Thoracic aorta (tissue), 2 donors: Measurements from ENCODE around the gene MAD1L1. TPM values are rescaled to one million over a fixed set of nuclear protein-coding genes. Genes with fewer than 3 reads are reported as not detected.

Source experiments
- ATAC-seq: fragments of 150-250 bp; one replicate; pipeline ENCODE4 v1.8.0; 2017; ENCODE audit warnings: low read depth; ENCODE audit not compliant: insufficient number of reproducible peaks, low FRiP score
- DNase-seq: peaks from one replicate; pipeline ENCODE4 v3.0.0-alpha.2; 2020; ENCODE audit warnings: low spot score
- H3K27ac ChIP-seq, 2 donors: fragments of 200-600 bp; sonication (generic); 1 replicate in 1 of 2; 2 replicates in 1 of 2; pipeline ENCODE4 v1.5.1; 2016; ENCODE audit warnings: mild to moderate bottlenecking in 2 of 2, moderate library complexity in 2 of 2
- H3K27me3 ChIP-seq: fragments of 200-600 bp; sonication (generic); replicated peaks from 2 replicates; pipeline ENCODE4 v1.6.0; 2016; ENCODE audit warnings: mild to moderate bottlenecking; ENCODE audit not compliant: insufficient read depth
- H3K36me3 ChIP-seq: fragments of 200-600 bp; sonication (generic); one replicate; pipeline ENCODE4 v1.5.1; 2016
- H3K4me1 ChIP-seq, 2 donors: fragments of 200-600 bp; sonication (generic); 1 replicate in 1 of 2; 2 replicates in 1 of 2; pipeline versions ENCODE4 v1.5.1 to v1.6.0; 2016; ENCODE audit warnings: low read depth in 2 of 2, mild to moderate bottlenecking in 1 of 2; ENCODE audit not compliant: control insufficient read depth in 1 of 2
- H3K4me3 ChIP-seq: fragments of 200-600 bp; sonication (generic); 2 replicates; pipeline ENCODE4 v1.5.1; 2016; ENCODE audit warnings: mild to moderate bottlenecking
- H3K9me3 ChIP-seq: fragments of 200-600 bp; sonication (generic); 2 replicates; pipeline ENCODE4 v1.5.1; 2016
- total RNA-seq, 2 donors: library from RNA; depleted of rRNA; stranded (reverse); fragments of >200 nt; gene quantifications; one replicate each; pipeline versions ENCODE4 v1.1.0 to v1.2.3, GENCODE V29; 2016
- TF ChIP-seq, protein P1 (sequence below): fragments of 200-600 bp; sonication (generic); IDR thresholded peaks from one replicate; pipeline ENCODE4 v1.5.1; 2019; ENCODE audit warnings: antibody characterized with exemption

MAD1L1 gene
- total RNA-seq, 2 donors from 2014 or later = 27.4 to 41.3 TPM

GRCh38 chr7:2259480-2259879 lies 26.7 kb upstream of the MAD1L1 start:
- Histone ChIP-seq H3K4me1 (no peaks in the 10 kb centered on the region), H3K27me3 (no peaks in the 10 kb centered on the region), H3K9me3 (no peaks in the 10 kb centered on the region), H3K36me3 (peaks cover 8% of the 10 kb centered on the region), H3K4me3 (no peak overlapping the region), H3K27ac (no peak overlapping the region)
- no peak for DNase-seq
- no peak for ATAC-seq
- TF ChIP-seq, protein P1, sequence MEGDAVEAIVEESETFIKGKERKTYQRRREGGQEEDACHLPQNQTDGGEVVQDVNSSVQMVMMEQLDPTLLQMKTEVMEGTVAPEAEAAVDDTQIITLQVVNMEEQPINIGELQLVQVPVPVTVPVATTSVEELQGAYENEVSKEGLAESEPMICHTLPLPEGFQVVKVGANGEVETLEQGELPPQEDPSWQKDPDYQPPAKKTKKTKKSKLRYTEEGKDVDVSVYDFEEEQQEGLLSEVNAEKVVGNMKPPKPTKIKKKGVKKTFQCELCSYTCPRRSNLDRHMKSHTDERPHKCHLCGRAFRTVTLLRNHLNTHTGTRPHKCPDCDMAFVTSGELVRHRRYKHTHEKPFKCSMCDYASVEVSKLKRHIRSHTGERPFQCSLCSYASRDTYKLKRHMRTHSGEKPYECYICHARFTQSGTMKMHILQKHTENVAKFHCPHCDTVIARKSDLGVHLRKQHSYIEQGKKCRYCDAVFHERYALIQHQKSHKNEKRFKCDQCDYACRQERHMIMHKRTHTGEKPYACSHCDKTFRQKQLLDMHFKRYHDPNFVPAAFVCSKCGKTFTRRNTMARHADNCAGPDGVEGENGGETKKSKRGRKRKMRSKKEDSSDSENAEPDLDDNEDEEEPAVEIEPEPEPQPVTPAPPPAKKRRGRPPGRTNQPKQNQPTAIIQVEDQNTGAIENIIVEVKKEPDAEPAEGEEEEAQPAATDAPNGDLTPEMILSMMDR = no peak

- Histone ChIP-seq H3K27ac (no peak overlapping the region), H3K9me3 (no peaks in the 10 kb centered on the region), H3K4me1 (no peaks in the 10 kb centered on the region), H3K4me3 (no peak overlapping the region), H3K36me3 (peaks cover 8% of the 10 kb centered on the region), H3K27me3 (no peaks in the 10 kb centered on the region)
- no peak for DNase-seq
- TF ChIP-seq, protein P1 = no peak
- no peak for ATAC-seq
Observed at GRCh38 chr7:2258661-2259365, 26.1 kb upstream of the MAD1L1 start.

DNA sequence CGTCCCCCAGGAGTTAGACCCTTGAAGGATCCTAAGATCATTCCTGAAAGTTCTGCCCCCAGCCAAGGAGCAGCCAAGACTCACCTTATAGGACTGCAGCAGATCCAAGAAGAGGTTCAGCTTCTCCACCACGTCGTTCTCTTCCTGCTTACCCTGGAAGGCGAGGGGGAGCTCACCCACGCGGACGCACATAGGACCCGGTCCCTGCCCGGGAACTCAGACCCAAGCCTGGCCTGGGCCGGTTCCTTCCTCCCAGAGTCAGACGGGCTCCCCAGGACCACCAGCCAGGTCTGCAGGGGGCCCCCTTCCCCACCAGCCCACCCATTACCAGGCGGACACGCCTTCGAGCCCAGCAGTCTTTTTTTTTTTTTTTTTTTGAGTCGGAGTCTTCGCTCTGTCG lies 24.9 kb upstream of the MAD1L1 start:
- Histone ChIP-seq H3K4me1 (no peaks in the 10 kb centered on the region), H3K27ac (no peak overlapping the region), H3K4me3 (no peak overlapping the region), H3K27me3 (no peaks in the 10 kb centered on the region), H3K9me3 (no peaks in the 10 kb centered on the region), H3K36me3 (no peaks in the 10 kb centered on the region)
- DNase-seq = no peak
- TF ChIP-seq, protein P1 = no peak
- ATAC-seq = no peak

GRCh38 chr7:2257046-2257551 lies 24.4 kb upstream of the MAD1L1 start:
- Histone ChIP-seq H3K27me3 (no peaks in the 10 kb centered on the region), H3K9me3 (no peaks in the 10 kb centered on the region), H3K4me3 (no peak overlapping the region), H3K27ac (no peak overlapping the region), H3K4me1 (no peaks in the 10 kb centered on the region), H3K36me3 (no peaks in the 10 kb centered on the region)
- no peak for ATAC-seq
- no peak for DNase-seq
- TF ChIP-seq, protein P1 = no peak

DNA sequence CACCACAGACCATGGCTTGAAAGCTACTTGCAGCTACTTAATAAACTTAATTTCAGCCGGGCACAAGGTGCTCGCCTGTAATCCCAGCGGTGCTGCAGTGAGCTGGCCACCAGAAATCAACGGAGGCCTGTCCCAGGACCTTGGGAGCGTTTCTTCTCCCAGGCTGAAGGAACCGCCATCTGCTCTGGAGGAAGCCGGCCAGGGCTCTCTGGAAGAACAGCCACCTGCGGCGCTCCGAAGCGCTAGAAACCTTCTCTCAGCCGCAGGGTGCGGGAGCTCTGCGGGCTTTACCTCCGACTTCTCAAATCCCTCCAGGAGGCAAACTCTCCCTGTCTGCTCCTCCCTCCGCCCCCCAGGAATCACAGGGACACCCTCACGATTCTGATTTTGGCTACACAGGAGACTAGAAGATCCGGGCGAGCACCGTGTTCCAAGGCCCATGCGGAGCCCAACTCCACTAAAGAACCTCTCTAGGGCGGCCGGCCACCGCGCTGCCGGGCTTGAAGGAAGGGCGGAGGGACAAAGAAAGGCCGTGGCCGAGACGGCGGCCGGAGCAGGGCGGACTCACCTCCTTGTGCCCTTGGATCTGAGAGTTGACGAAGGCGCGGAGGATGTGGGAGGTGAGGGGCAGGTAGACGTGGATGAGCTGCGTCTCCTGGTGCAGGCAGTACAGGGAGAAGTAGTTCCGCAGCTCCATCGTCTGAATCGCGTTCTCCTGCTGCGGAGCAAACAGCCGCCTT lies 23.7 kb upstream of the MAD1L1 start:
- no peak for DNase-seq
- Histone ChIP-seq H3K9me3 (no peaks in the 10 kb centered on the region), H3K4me1 (no peaks in the 10 kb centered on the region), H3K36me3 (no peaks in the 10 kb centered on the region), H3K27ac (no peak overlapping the region), H3K4me3 (no peak overlapping the region), H3K27me3 (no peaks in the 10 kb centered on the region)
- no peak for ATAC-seq
- TF ChIP-seq, protein P1 = no peak
